Loucy (cell line): ENCODE data around the gene TSHZ2.
"Not testable (repeated sequence)": the region's sequence is repeated elsewhere in the genome, so short reads cannot be mapped to it uniquely, and the experiment has no call there.

Experiments
- H2AFZ ChIP-seq: fragments of 200-600 bp; sonication (generic); 2 replicates; pipeline ENCODE4 v1.6.0; 2016; ENCODE audit warnings: antibody characterized with exemption, mild to moderate bottlenecking, low read length, moderate library complexity
- H3F3A ChIP-seq: fragments of 200-600 bp; 2 replicates; pipeline ENCODE4 v1.6.0; 2016; ENCODE audit warnings: antibody characterized with exemption, low read depth, mild to moderate bottlenecking
- H3K27me3 ChIP-seq: fragments of 200-600 bp; sonication (generic); 2 replicates; pipeline ENCODE4 v1.6.1; 2014; ENCODE audit warnings: low read length, mild to moderate bottlenecking; ENCODE audit not compliant: insufficient read depth, poor library complexity, severe bottlenecking
- H3K36me3 ChIP-seq: fragments of 200-600 bp; sonication (generic); 2 replicates; pipeline ENCODE4 v1.6.1; 2016; ENCODE audit warnings: low read length; ENCODE audit not compliant: insufficient read depth
- H3K4me1 ChIP-seq: fragments of 200-600 bp; sonication (generic); 2 replicates; pipeline ENCODE4 v1.5.1; 2014; ENCODE audit warnings: low read length, mild to moderate bottlenecking; ENCODE audit not compliant: insufficient read depth, poor library complexity, severe bottlenecking
- H3K4me2 ChIP-seq: fragments of 200-600 bp; sonication (generic); 2 replicates; pipeline ENCODE4 v1.6.0; 2014; ENCODE audit warnings: antibody characterized with exemption, low read length, low read depth, mild to moderate bottlenecking; ENCODE audit not compliant: poor library complexity, severe bottlenecking
- H3K4me3 ChIP-seq: fragments of 200-600 bp; sonication (generic); 2 replicates; pipeline ENCODE4 v1.5.1; 2014; ENCODE audit warnings: low read length, mild to moderate bottlenecking, mixed read lengths; ENCODE audit not compliant: poor library complexity, severe bottlenecking
- H3K79me2 ChIP-seq: fragments of 200-600 bp; sonication (generic); 2 replicates; pipeline ENCODE4 v1.6.1; 2014; ENCODE audit warnings: low read length; ENCODE audit not compliant: insufficient read depth
- H3K9ac ChIP-seq: fragments of 200-600 bp; sonication (generic); 2 replicates; pipeline ENCODE4 v1.6.0; 2014; ENCODE audit warnings: mild to moderate bottlenecking, low read depth, low read length, moderate library complexity; ENCODE audit not compliant: poor library complexity, severe bottlenecking
- H3K9me2 ChIP-seq: fragments of 200-600 bp; sonication (generic); replicated peaks from 2 replicates; pipeline ENCODE4 v1.6.1; 2016; ENCODE audit warnings: low read depth, low read length, mixed read lengths
- H3K9me3 ChIP-seq: fragments of 200-600 bp; sonication (generic); 2 replicates; pipeline ENCODE4 v1.6.1; 2014; ENCODE audit warnings: mild to moderate bottlenecking, antibody characterized with exemption, low read length, low read depth; ENCODE audit not compliant: insufficient read depth
- H4K20me1 ChIP-seq: fragments of 200-600 bp; sonication (generic); 2 replicates; pipeline ENCODE4 v1.6.0; 2014; ENCODE audit warnings: antibody characterized with exemption, low read length, mild to moderate bottlenecking; ENCODE audit not compliant: insufficient read depth, poor library complexity, severe bottlenecking
- EZH2phosphoT487 ChIP-seq: fragments of 200-600 bp; IDR thresholded peaks from 2 replicates; pipeline ENCODE4 v1.6.1; 2018; ENCODE audit warnings: antibody characterized with exemption, mild to moderate bottlenecking, moderate library complexity, borderline replicate concordance
- TF ChIP-seq, protein P1 (sequence below): fragments of 200-600 bp; sonication (generic); conservative IDR thresholded peaks from 2 replicates; pipeline ENCODE4 v1.5.1; 2014; ENCODE audit warnings: mild to moderate bottlenecking, antibody characterized with exemption, low read length

The TSHZ2 gene

DNA sequence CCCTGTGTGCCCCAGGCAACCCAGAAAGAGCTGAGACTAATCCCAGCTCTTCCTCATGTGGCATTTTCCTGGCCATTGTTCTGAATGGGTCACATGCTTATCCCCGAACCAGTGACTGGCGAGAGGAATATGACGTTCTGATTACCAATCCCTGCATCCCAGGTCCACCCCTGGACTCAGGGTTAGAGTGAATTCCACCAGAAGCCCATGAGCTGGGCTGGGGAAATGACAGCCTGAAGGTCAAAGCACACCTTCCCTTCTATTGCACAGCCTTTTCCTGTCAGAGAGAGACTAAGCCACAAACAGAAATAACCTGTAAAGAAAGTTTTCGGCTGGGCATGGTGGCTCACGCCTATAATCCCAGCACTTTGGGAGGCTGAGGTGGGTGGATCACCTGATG lies 550.5 kb downstream of the TSHZ2 start:
- Histone ChIP-seq H3F3A (no peaks in the 10 kb centered on the region), H3K9ac (no peak overlapping the region), H2AFZ (no peak overlapping the region), H3K4me1 (no peaks in the 10 kb centered on the region), H3K9me3 (no peaks in the 10 kb centered on the region), H3K79me2 (no peaks in the 10 kb centered on the region), H3K27me3 (no peaks in the 10 kb centered on the region), H3K36me3 (no peaks in the 10 kb centered on the region), H4K20me1 (no peaks in the 10 kb centered on the region), H3K4me2 (no peak overlapping the region), H3K9me2 (no peaks in the 10 kb centered on the region), H3K4me3 (no peak overlapping the region)
- TF ChIP-seq, protein P1, sequence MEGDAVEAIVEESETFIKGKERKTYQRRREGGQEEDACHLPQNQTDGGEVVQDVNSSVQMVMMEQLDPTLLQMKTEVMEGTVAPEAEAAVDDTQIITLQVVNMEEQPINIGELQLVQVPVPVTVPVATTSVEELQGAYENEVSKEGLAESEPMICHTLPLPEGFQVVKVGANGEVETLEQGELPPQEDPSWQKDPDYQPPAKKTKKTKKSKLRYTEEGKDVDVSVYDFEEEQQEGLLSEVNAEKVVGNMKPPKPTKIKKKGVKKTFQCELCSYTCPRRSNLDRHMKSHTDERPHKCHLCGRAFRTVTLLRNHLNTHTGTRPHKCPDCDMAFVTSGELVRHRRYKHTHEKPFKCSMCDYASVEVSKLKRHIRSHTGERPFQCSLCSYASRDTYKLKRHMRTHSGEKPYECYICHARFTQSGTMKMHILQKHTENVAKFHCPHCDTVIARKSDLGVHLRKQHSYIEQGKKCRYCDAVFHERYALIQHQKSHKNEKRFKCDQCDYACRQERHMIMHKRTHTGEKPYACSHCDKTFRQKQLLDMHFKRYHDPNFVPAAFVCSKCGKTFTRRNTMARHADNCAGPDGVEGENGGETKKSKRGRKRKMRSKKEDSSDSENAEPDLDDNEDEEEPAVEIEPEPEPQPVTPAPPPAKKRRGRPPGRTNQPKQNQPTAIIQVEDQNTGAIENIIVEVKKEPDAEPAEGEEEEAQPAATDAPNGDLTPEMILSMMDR: no peak
- TF ChIP-seq EZH2phosphoT487: no peak

DNA sequence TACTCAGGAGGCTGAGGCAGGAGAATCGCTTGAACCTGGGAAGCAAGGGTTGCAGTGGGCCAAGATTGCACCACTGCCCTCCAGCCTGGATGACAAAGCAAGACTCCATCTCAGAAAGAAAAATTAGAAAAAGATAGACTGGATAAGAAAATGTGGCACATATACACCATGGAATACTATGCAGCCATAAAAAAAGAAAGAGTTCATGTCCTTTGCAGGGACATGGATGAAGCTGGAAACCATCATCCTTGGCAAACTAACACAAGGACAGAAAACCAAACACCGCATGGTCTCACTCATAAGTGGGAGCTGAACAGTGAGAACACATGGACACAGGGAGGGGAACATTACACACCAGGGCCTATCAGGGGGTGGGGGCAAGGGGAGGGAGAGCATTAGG lies 551.5 kb downstream of the TSHZ2 start:
- not testable (repeated sequence) for H3K36me3 ChIP-seq, H3K4me3 ChIP-seq, H4K20me1 ChIP-seq

DNA sequence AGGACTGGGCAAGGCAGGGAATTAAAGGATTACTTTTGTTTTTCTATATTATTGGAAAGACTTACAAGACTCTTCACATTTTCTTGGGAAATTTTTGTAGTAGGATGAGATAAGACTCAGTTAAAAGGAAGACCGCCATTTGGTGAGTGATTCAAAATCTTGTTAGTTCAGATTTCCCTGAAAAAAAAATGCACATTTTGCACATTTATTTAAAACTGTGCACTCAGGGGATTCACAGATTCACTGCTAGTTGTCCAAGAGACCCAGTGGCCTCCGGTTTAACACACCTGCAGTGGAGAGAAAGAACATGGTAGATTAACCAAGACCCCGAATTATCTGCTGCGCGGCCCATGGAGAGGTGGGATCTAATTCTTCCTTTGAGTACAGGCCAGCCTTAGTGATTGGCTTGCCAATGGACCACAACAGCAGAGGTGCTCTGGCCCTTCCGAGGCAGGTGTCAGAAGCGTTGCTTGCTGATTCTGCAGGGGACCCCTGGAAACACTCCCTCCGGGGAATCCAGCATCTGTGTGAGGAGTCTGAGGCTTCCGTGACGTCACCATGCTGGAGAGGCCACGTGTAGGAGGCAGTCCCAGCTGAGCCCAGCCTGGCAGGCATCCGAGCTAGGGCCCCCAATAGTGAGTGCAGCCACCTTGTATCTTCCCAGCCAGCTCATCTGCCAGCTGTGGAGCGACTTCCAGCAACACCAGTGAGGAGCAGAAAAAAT lies 552.6 kb downstream of the TSHZ2 start:
- no peak overlapping the region for H3K4me2 ChIP-seq
- no peaks in the 10 kb centered on the region for H3K36me3 ChIP-seq
- no peak overlapping the region for H3K9ac ChIP-seq
- no peaks in the 10 kb centered on the region for H3K27me3 ChIP-seq
- H3K4me3 ChIP-seq: no peak overlapping the region
- H3K4me1 ChIP-seq: no peaks in the 10 kb centered on the region
- no peaks in the 10 kb centered on the region for H3K79me2 ChIP-seq
- no peak overlapping the region for H2AFZ ChIP-seq
- H3K9me2 ChIP-seq: no peaks in the 10 kb centered on the region
- no peaks in the 10 kb centered on the region for H4K20me1 ChIP-seq
- no peaks in the 10 kb centered on the region for H3F3A ChIP-seq
- no peaks in the 10 kb centered on the region for H3K9me3 ChIP-seq
- TF ChIP-seq EZH2phosphoT487: no peak
- TF ChIP-seq, protein P1: no peak

More for the DNA sequence above, 551.5 kb downstream of the TSHZ2 start:
- not testable (repeated sequence) for H3K79me2 ChIP-seq, H3F3A ChIP-seq, H3K9me3 ChIP-seq, H3K4me2 ChIP-seq, H3K27me3 ChIP-seq, H3K9ac ChIP-seq, H3K9me2 ChIP-seq, H2AFZ ChIP-seq, H3K4me1 ChIP-seq

DNA sequence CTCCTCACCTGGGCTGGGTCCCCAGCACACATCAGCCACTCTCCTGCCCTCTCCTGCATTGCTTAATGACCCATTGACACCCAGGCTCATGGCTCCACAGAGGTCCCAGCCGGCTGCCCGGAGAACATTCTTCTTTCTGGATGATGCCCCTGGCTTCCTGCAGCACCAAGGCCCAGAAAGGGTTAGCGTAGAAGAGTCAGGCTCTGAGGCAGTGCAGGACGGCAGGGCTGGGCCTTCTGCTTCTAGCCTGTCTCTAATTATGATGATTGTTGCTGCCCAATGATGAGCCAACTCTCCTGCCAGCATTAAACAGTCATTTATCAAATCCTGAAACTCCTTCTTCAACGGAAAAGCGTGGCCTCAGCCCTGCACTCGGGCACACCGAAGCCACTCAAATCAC lies 555.0 kb downstream of the TSHZ2 start:
- Histone ChIP-seq H3K9ac (no peak overlapping the region), H3K27me3 (no peaks in the 10 kb centered on the region), H3K4me2 (no peak overlapping the region), H3K9me3 (no peaks in the 10 kb centered on the region), H3K79me2 (no peaks in the 10 kb centered on the region), H3K4me1 (no peaks in the 10 kb centered on the region), H4K20me1 (no peaks in the 10 kb centered on the region), H2AFZ (no peak overlapping the region), H3F3A (no peaks in the 10 kb centered on the region), H3K4me3 (no peak overlapping the region), H3K9me2 (no peaks in the 10 kb centered on the region), H3K36me3 (no peaks in the 10 kb centered on the region)
- no peak for TF ChIP-seq EZH2phosphoT487
- TF ChIP-seq, protein P1: no peak
